ENCODE data around the gene FMC1.
"Not testable (repeated sequence)": the region's sequence is repeated elsewhere in the genome, so short reads cannot be mapped to it uniquely, and the experiment has no call there.

Gene FMC1

GRCh38 chr7:139324709-139325108 lies 16.4 kb upstream of the FMC1 start:
- not testable (repeated sequence) for H3K9ac ChIP-seq (ENCODE audit: low read length); H3K4me1 ChIP-seq (ENCODE audit: control insufficient read depth, low read depth, low read length); H3K4me3 ChIP-seq (ENCODE audit: low read length); H3K27ac ChIP-seq (ENCODE audit: low read length); H3K36me3 ChIP-seq (ENCODE audit: control insufficient read depth, low read depth, low read length); H3K9me3 ChIP-seq (ENCODE audit: control insufficient read depth, low read depth, low read length); H3K27me3 ChIP-seq (ENCODE audit: control insufficient read depth, insufficient read depth, low read length)

GRCh38 chr7:139328375-139328774 lies 12.8 kb upstream of the FMC1 start:
- no peak overlapping the region for H3K27ac ChIP-seq (ENCODE audit: low read length)
- no peaks in the 10 kb centered on the region for H3K4me1 ChIP-seq (ENCODE audit: control insufficient read depth, low read depth, low read length)
- no peak overlapping the region for H3K4me3 ChIP-seq (ENCODE audit: low read length)
- H3K36me3 ChIP-seq (ENCODE audit: control insufficient read depth, low read depth, low read length) = no peaks in the 10 kb centered on the region
- no peak overlapping the region for H3K9ac ChIP-seq (ENCODE audit: low read length)
- H3K27me3 ChIP-seq (ENCODE audit: control insufficient read depth, insufficient read depth, low read length) = no peaks in the 10 kb centered on the region
- no peaks in the 10 kb centered on the region for H3K9me3 ChIP-seq (ENCODE audit: control insufficient read depth, low read depth, low read length)

DNA sequence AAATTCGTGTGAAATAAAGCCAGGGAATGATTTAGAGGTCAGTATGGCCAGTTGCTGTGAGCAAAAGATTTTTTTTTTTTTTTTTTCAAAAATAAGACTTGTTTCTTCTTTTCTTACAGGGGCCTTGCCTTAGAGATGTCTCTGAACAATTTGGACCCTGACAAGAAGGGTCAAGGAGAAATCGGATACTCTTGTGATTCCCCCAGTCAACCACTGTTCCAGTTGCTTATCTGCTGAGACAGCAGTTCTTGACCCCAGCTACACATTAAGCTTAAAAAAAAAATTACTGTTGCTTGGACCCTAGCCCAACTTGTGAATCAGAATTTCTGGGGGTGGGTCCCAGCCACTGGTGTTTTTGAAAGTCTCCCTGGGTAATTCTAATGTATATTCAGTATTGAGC lies 12.0 kb upstream of the FMC1 start:
- no peak overlapping the region for H3K9ac ChIP-seq (ENCODE audit: low read length)
- H3K27me3 ChIP-seq (ENCODE audit: control insufficient read depth, insufficient read depth, low read length) = no peaks in the 10 kb centered on the region

GRCh38 chr7:139330333-139331030 lies 10.7 kb upstream of the FMC1 start:
- Histone ChIP-seq H3K4me1 (ENCODE audit: control insufficient read depth, low read depth, low read length) (no peaks in the 10 kb centered on the region), H3K9me3 (ENCODE audit: control insufficient read depth, low read depth, low read length) (no peaks in the 10 kb centered on the region), H3K27me3 (ENCODE audit: control insufficient read depth, insufficient read depth, low read length) (no peaks in the 10 kb centered on the region), H3K4me3 (ENCODE audit: low read length) (no peak overlapping the region), H3K9ac (ENCODE audit: low read length) (no peak overlapping the region), H3K36me3 (ENCODE audit: control insufficient read depth, low read depth, low read length) (no peaks in the 10 kb centered on the region), H3K27ac (ENCODE audit: low read length) (no peak overlapping the region)

More for the DNA sequence above, 12.0 kb upstream of the FMC1 start:
- Histone ChIP-seq H3K4me3 (ENCODE audit: low read length) (no peak overlapping the region), H3K27ac (ENCODE audit: low read length) (no peak overlapping the region), H3K9me3 (ENCODE audit: control insufficient read depth, low read depth, low read length) (no peaks in the 10 kb centered on the region), H3K36me3 (ENCODE audit: control insufficient read depth, low read depth, low read length) (no peaks in the 10 kb centered on the region), H3K4me1 (ENCODE audit: control insufficient read depth, low read depth, low read length) (no peaks in the 10 kb centered on the region)

GRCh38 chr7:139332697-139333359 lies 8.3 kb upstream of the FMC1 start:
- H3K27ac ChIP-seq (ENCODE audit: low read length) = no peak overlapping the region
- no peaks in the 10 kb centered on the region for H3K4me1 ChIP-seq (ENCODE audit: control insufficient read depth, low read depth, low read length)
- no peaks in the 10 kb centered on the region for H3K27me3 ChIP-seq (ENCODE audit: control insufficient read depth, insufficient read depth, low read length)
- no peak overlapping the region for H3K4me3 ChIP-seq (ENCODE audit: low read length)
- no peaks in the 10 kb centered on the region for H3K36me3 ChIP-seq (ENCODE audit: control insufficient read depth, low read depth, low read length)
- H3K9me3 ChIP-seq (ENCODE audit: control insufficient read depth, low read depth, low read length) = no peaks in the 10 kb centered on the region
- H3K9ac ChIP-seq (ENCODE audit: low read length) = no peak overlapping the region

DNA sequence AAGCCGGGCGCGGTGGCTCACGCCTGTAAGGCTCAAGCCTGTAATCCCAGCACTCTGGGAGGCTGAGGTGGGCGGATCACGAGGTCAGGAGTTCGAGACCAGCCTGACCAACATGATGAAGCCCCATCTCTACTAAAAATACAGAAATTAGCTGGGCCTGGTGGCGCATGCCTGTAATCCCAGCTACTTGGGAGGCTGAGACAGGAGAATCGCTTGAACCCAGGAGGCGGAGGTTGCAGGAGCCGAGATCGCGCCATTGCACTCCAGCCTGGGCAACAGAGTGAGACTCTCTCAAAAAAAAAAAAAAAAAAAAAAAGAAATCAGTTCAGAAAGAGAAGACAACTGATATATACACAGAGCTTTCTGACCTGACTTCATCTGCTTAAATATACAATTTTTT lies 7.7 kb upstream of the FMC1 start:
- not testable (repeated sequence) for H3K9ac ChIP-seq (ENCODE audit: low read length); H3K4me3 ChIP-seq (ENCODE audit: low read length); H3K27ac ChIP-seq (ENCODE audit: low read length)

GRCh38 chr7:139334399-139335150 lies 6.6 kb upstream of the FMC1 start:
- no peaks in the 10 kb centered on the region for H3K27me3 ChIP-seq (ENCODE audit: control insufficient read depth, insufficient read depth, low read length)
- H3K4me3 ChIP-seq (ENCODE audit: low read length) = no peak overlapping the region
- no peaks in the 10 kb centered on the region for H3K36me3 ChIP-seq (ENCODE audit: control insufficient read depth, low read depth, low read length)
- H3K9me3 ChIP-seq (ENCODE audit: control insufficient read depth, low read depth, low read length) = no peaks in the 10 kb centered on the region
- no peak overlapping the region for H3K27ac ChIP-seq (ENCODE audit: low read length)
- no peaks in the 10 kb centered on the region for H3K4me1 ChIP-seq (ENCODE audit: control insufficient read depth, low read depth, low read length)
- H3K9ac ChIP-seq (ENCODE audit: low read length) = no peak overlapping the region

More for the DNA sequence above, 7.7 kb upstream of the FMC1 start:
- not testable (repeated sequence) for H3K27me3 ChIP-seq (ENCODE audit: control insufficient read depth, insufficient read depth, low read length); H3K36me3 ChIP-seq (ENCODE audit: control insufficient read depth, low read depth, low read length); H3K9me3 ChIP-seq (ENCODE audit: control insufficient read depth, low read depth, low read length); H3K4me1 ChIP-seq (ENCODE audit: control insufficient read depth, low read depth, low read length)

DNA sequence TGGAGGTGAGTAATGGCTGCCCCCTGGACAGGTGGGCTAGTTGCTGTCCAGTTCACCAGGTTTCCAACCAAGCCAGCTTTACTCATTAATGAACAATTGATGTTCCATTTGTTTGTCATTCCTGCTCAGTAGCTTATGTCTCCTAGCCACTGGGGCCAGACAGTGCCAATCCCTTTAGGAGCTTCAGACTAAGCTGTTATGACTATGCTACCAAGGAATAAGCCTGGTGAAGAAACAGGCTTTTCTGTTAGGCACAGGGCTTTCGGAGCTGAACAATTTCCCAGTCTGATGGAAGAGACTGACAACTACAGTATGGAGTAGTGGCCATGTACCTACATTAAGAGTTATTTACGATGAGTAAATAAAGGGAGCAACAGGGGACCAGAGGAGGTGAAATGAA lies 2.1 kb upstream of the FMC1 start:
- no peak overlapping the region for H3K27ac ChIP-seq (ENCODE audit: low read length)
- H3K4me1 ChIP-seq (ENCODE audit: control insufficient read depth, low read depth, low read length) = peaks cover 5% of the 10 kb centered on the region
- no peak overlapping the region for H3K9ac ChIP-seq (ENCODE audit: low read length)
- H3K4me3 ChIP-seq (ENCODE audit: low read length) = no peak overlapping the region
- no peaks in the 10 kb centered on the region for H3K27me3 ChIP-seq (ENCODE audit: control insufficient read depth, insufficient read depth, low read length)
- H3K9me3 ChIP-seq (ENCODE audit: control insufficient read depth, low read depth, low read length) = no peaks in the 10 kb centered on the region
- no peaks in the 10 kb centered on the region for H3K36me3 ChIP-seq (ENCODE audit: control insufficient read depth, low read depth, low read length)

DNA sequence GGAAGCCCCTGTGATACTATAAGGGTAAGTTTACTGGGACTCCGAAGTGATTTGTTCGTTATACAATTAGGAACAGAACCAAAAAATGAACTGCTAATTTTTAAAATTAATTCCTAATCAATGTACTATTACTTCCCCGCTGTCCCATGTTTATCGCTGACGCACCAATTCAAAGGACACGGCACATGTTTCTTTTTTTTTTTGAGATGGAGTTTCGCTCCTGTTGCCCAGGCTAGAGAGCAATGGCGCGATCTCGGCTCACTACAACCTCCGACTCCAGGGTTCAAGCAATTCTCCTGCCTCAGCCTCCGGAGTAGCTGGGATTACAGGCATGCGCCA lies 1.5 kb upstream of the FMC1 start:
- Histone ChIP-seq H3K36me3 (ENCODE audit: control insufficient read depth, low read depth, low read length) (no peaks in the 10 kb centered on the region), H3K4me3 (ENCODE audit: low read length) (peak overlapping the region; percentile 94), H3K27me3 (ENCODE audit: control insufficient read depth, insufficient read depth, low read length) (no peaks in the 10 kb centered on the region), H3K9ac (ENCODE audit: low read length) (peak overlapping the region; percentile 99), H3K4me1 (ENCODE audit: control insufficient read depth, low read depth, low read length) (peaks cover 5% of the 10 kb centered on the region), H3K9me3 (ENCODE audit: control insufficient read depth, low read depth, low read length) (no peaks in the 10 kb centered on the region), H3K27ac (ENCODE audit: low read length) (no peak overlapping the region)

DNA sequence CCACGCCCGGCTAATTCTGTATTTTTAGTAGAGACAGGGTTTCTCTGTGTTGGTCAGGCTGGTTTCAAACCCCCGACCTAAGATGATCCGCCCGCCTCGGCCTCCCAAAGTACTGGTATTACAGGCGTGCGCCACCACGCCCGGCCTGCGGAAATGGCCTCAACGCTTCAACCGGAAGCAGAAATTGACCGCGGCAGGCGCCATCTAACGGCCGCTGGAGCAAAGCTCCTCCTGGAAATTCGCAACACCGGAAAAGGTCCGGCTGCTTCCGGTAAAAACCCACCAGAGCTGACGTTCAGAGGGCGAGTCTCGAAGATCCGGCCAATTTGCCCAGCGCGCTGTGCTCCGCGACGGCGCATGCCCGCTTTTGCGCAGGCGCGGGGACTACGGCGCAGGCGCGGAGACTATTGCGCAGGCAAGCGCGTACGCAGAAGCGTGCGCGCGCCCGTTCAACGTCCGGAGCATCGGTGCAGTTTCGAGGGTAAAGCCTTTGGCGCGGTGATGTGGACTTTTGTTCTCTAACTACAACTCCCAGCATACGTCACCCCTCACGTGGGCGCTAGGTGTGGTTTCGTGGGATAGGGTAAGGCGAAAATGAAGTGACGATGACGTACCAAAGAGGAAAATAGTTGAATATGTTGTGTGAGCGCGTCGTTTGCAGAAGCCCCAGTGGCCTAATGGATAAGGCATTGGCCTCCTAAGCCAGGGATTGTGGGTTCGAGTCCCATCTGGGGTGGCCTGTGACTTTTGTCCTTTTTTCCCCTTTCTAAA lies 915 bp upstream of the FMC1 start:
- no peaks in the 10 kb centered on the region for H3K36me3 ChIP-seq (ENCODE audit: control insufficient read depth, low read depth, low read length)

GRCh38 chr7:139340808-139341057 lies 404 bp upstream of the FMC1 start:
- peak overlapping the region; percentile 94 for H3K4me3 ChIP-seq (ENCODE audit: low read length)
- H3K36me3 ChIP-seq (ENCODE audit: control insufficient read depth, low read depth, low read length) = no peaks in the 10 kb centered on the region
- H3K9ac ChIP-seq (ENCODE audit: low read length) = peak overlapping the region; percentile 99
- peak overlapping the region; percentile 98 for H3K27ac ChIP-seq (ENCODE audit: low read length)
- peaks cover 5% of the 10 kb centered on the region for H3K4me1 ChIP-seq (ENCODE audit: control insufficient read depth, low read depth, low read length)
- no peaks in the 10 kb centered on the region for H3K9me3 ChIP-seq (ENCODE audit: control insufficient read depth, low read depth, low read length)
- no peaks in the 10 kb centered on the region for H3K27me3 ChIP-seq (ENCODE audit: control insufficient read depth, insufficient read depth, low read length)

More for the DNA sequence above, 915 bp upstream of the FMC1 start:
- Histone ChIP-seq H3K27ac (ENCODE audit: low read length) (peak overlapping the region; percentile 98), H3K9me3 (ENCODE audit: control insufficient read depth, low read depth, low read length) (no peaks in the 10 kb centered on the region), H3K9ac (ENCODE audit: low read length) (peak overlapping the region; percentile 99), H3K4me1 (ENCODE audit: control insufficient read depth, low read depth, low read length) (peaks cover 5% of the 10 kb centered on the region), H3K4me3 (ENCODE audit: low read length) (peak overlapping the region; percentile 94), H3K27me3 (ENCODE audit: control insufficient read depth, insufficient read depth, low read length) (no peaks in the 10 kb centered on the region)

Data from iPS-18a (cell line).